HUES64 (cell line): ENCODE results near the gene CCBE1.

Experiments
- H3K27ac ChIP-seq: 2 replicates; pipeline ENCODE4 v1.7.0; 2013; ENCODE audit warnings: low read depth, low read length, inconsistent platforms
- H3K27me3 ChIP-seq: 2 replicates; pipeline ENCODE4 v1.6.1; 2013; ENCODE audit warnings: mild to moderate bottlenecking, low read length; ENCODE audit not compliant: insufficient read depth
- H3K36me3 ChIP-seq: 2 replicates; pipeline ENCODE4 v1.6.1; 2013; ENCODE audit warnings: mild to moderate bottlenecking, low read length; ENCODE audit not compliant: insufficient read depth
- H3K4me1 ChIP-seq: 2 replicates; pipeline ENCODE4 v1.6.1; 2013; ENCODE audit warnings: mild to moderate bottlenecking, low read length, moderate library complexity; ENCODE audit not compliant: insufficient read depth
- H3K4me3 ChIP-seq: 2 replicates; pipeline ENCODE4 v1.5.1; 2013; ENCODE audit warnings: mild to moderate bottlenecking, low read length, moderate library complexity
- H3K9ac ChIP-seq: 2 replicates; pipeline ENCODE4 v1.6.1; 2013; ENCODE audit warnings: mild to moderate bottlenecking, low read depth, low read length
- H3K9me3 ChIP-seq: 2 replicates; pipeline ENCODE4 v1.6.1; 2013; ENCODE audit warnings: low read depth, low read length; ENCODE audit not compliant: insufficient read depth
- WGBS: fragments of 150-250, 120-280 bp; methylation state at CpG from one replicate; pipeline ENCODE4 v1.1.7; 2013; ENCODE audit warnings: missing lambda C conversion rate; 5-methylcytosine and 5-hydroxymethylcytosine counted together

The CCBE1 gene

GRCh38 chr18:59567431-59567830 is 129.8 kb downstream of the CCBE1 start:
- Histone ChIP-seq H3K9me3 (no peaks in the 10 kb centered on the region), H3K4me1 (peaks cover 20% of the 10 kb centered on the region), H3K27ac (no peak overlapping the region), H3K4me3 (no peak overlapping the region), H3K27me3 (no peaks in the 10 kb centered on the region), H3K36me3 (no peaks in the 10 kb centered on the region), H3K9ac (no peak overlapping the region)
- WGBS = 94% methylated on average over 6 of the region's 6 CpGs

- Histone ChIP-seq H3K9ac (no peak overlapping the region), H3K36me3 (no peaks in the 10 kb centered on the region), H3K4me3 (no peak overlapping the region), H3K9me3 (no peaks in the 10 kb centered on the region), H3K27me3 (no peaks in the 10 kb centered on the region), H3K4me1 (peaks cover 20% of the 10 kb centered on the region), H3K27ac (no peak overlapping the region)
- 92% methylated on average over 4 of the region's 4 CpGs for WGBS
These were observed 130.7 kb downstream of the CCBE1 start for GRCh38 chr18:59566533-59566971.

- Histone ChIP-seq H3K9me3 (no peaks in the 10 kb centered on the region), H3K4me1 (peaks cover 20% of the 10 kb centered on the region), H3K36me3 (no peaks in the 10 kb centered on the region), H3K9ac (no peak overlapping the region), H3K27ac (no peak overlapping the region), H3K4me3 (no peak overlapping the region), H3K27me3 (no peaks in the 10 kb centered on the region)
- 76% methylated on average over 3 of the region's 3 CpGs for WGBS
These were observed 131.3 kb downstream of the CCBE1 start for GRCh38 chr18:59565957-59566356.

GRCh38 chr18:59564561-59564960 is 132.7 kb downstream of the CCBE1 start:
- no peaks in the 10 kb centered on the region for H3K27me3 ChIP-seq
- H3K36me3 ChIP-seq = no peaks in the 10 kb centered on the region
- no peaks in the 10 kb centered on the region for H3K9me3 ChIP-seq
- no peak overlapping the region for H3K27ac ChIP-seq
- 96% methylated on average over 3 of the region's 3 CpGs for WGBS
- 0 out of 2 replicates have a peak, but pooled peaks cover 12% of the 10 kb centered on the region for H3K4me1 ChIP-seq
- H3K4me3 ChIP-seq = no peak overlapping the region
- no peak overlapping the region for H3K9ac ChIP-seq

GRCh38 chr18:59563176-59563785 is 133.9 kb downstream of the CCBE1 start:
- no peaks in the 10 kb centered on the region for H3K9me3 ChIP-seq
- H3K4me3 ChIP-seq = no peak overlapping the region
- H3K36me3 ChIP-seq = no peaks in the 10 kb centered on the region
- H3K4me1 ChIP-seq = 0 out of 2 replicates have a peak, but pooled peaks cover 12% of the 10 kb centered on the region
- 89% methylated on average over 3 of the region's 3 CpGs for WGBS
- no peaks in the 10 kb centered on the region for H3K27me3 ChIP-seq
- H3K9ac ChIP-seq = no peak overlapping the region
- H3K27ac ChIP-seq = no peak overlapping the region

GRCh38 chr18:59562751-59563150 is 134.5 kb downstream of the CCBE1 start:
- H3K9ac ChIP-seq = no peak overlapping the region
- 0 out of 2 replicates have a peak, but pooled peaks cover 12% of the 10 kb centered on the region for H3K4me1 ChIP-seq
- H3K27ac ChIP-seq = no peak overlapping the region
- no peaks in the 10 kb centered on the region for H3K27me3 ChIP-seq
- H3K36me3 ChIP-seq = no peaks in the 10 kb centered on the region
- no peaks in the 10 kb centered on the region for H3K9me3 ChIP-seq
- no peak overlapping the region for H3K4me3 ChIP-seq
- WGBS = 84% methylated on average over 6 of the region's 6 CpGs

GRCh38 chr18:59561612-59562011 is 135.6 kb downstream of the CCBE1 start:
- Histone ChIP-seq H3K9me3 (no peaks in the 10 kb centered on the region), H3K4me3 (no peak overlapping the region), H3K27ac (no peak overlapping the region), H3K4me1 (0 out of 2 replicates have a peak, but pooled peaks cover 9% of the 10 kb centered on the region), H3K9ac (no peak overlapping the region), H3K36me3 (no peaks in the 10 kb centered on the region), H3K27me3 (no peaks in the 10 kb centered on the region)
- 93% methylated on average over 5 of the region's 5 CpGs for WGBS

- Histone ChIP-seq H3K4me1 (0 out of 2 replicates have a peak, but pooled peaks cover 5% of the 10 kb centered on the region), H3K4me3 (no peak overlapping the region), H3K36me3 (no peaks in the 10 kb centered on the region), H3K27me3 (no peaks in the 10 kb centered on the region), H3K9me3 (no peaks in the 10 kb centered on the region), H3K9ac (no peak overlapping the region), H3K27ac (no peak overlapping the region)
- 99% methylated on average over 7 of the region's 7 CpGs for WGBS
These were observed 136.7 kb downstream of the CCBE1 start for GRCh38 chr18:59560556-59560955.

- WGBS = 95% methylated on average over 7 of the region's 7 CpGs
- no peaks in the 10 kb centered on the region for H3K36me3 ChIP-seq
- no peak overlapping the region for H3K27ac ChIP-seq
- no peaks in the 10 kb centered on the region for H3K27me3 ChIP-seq
- H3K4me3 ChIP-seq = no peak overlapping the region
- no peaks in the 10 kb centered on the region for H3K9me3 ChIP-seq
- H3K4me1 ChIP-seq = 0 out of 2 replicates have a peak, but pooled peaks cover 5% of the 10 kb centered on the region
- no peak overlapping the region for H3K9ac ChIP-seq
These were observed 137.7 kb downstream of the CCBE1 start for GRCh38 chr18:59559528-59559927.

- H3K36me3 ChIP-seq = no peaks in the 10 kb centered on the region
- WGBS = 80% methylated on average over 7 of the region's 7 CpGs
These were observed 141.1 kb downstream of the CCBE1 start for GRCh38 chr18:59555995-59556659.

GRCh38 chr18:59554796-59555335 is 142.4 kb downstream of the CCBE1 start:
- no peaks in the 10 kb centered on the region for H3K27me3 ChIP-seq
- H3K4me3 ChIP-seq = no peak overlapping the region
- no peak overlapping the region for H3K27ac ChIP-seq
- H3K9me3 ChIP-seq = no peaks in the 10 kb centered on the region
- WGBS = 96% methylated on average over 2 of the region's 2 CpGs
- H3K4me1 ChIP-seq = 0 out of 2 replicates have a peak, but pooled peaks cover 5% of the 10 kb centered on the region
- no peaks in the 10 kb centered on the region for H3K36me3 ChIP-seq
- H3K9ac ChIP-seq = no peak overlapping the region

More at GRCh38 chr18:59555995-59556659, 141.1 kb downstream of the CCBE1 start:
- H3K9ac ChIP-seq = no peak overlapping the region
- H3K27ac ChIP-seq = no peak overlapping the region
- H3K9me3 ChIP-seq = no peaks in the 10 kb centered on the region
- H3K27me3 ChIP-seq = no peaks in the 10 kb centered on the region
- 0 out of 2 replicates have a peak, but pooled peaks cover 5% of the 10 kb centered on the region for H3K4me1 ChIP-seq
- H3K4me3 ChIP-seq = no peak overlapping the region
